Tibial artery (tissue), 4 donors: Measurements from ENCODE around the gene RALA.
"Not testable (repeated sequence)": the region's sequence is repeated elsewhere in the genome, so short reads cannot be mapped to it uniquely, and the experiment has no call there.

Source experiments
- DNase-seq, 2 donors: peaks; one replicate each; pipeline ENCODE4 v3.0.0-alpha.2; 2019
- H3K27ac ChIP-seq, 2 donors: fragments of 200-600 bp; sonication (generic) in 1 of 2; 1 replicate in 1 of 2; 2 replicates in 1 of 2; pipeline ENCODE4 v1.5.1; 2018 to 2019; ENCODE audit warnings: mild to moderate bottlenecking in 1 of 2
- H3K27me3 ChIP-seq, 2 donors: fragments of 200-600 bp; sonication (generic) in 1 of 2; one replicate each; pipeline versions ENCODE4 v1.5.1 to v1.6.0; 2016 to 2019
- H3K36me3 ChIP-seq, 3 donors: fragments of 200-600 bp; sonication (generic) in 2 of 3; one replicate each; pipeline ENCODE4 v1.5.1; 2016 to 2019; ENCODE audit warnings: mild to moderate bottlenecking in 2 of 3
- H3K4me1 ChIP-seq, 4 donors: fragments of 200-600 bp; sonication (generic) in 2 of 4; 1 replicate in 3 of 4; 2 replicates in 1 of 4; pipeline ENCODE4 v1.5.1; 2016 to 2019
- H3K4me3 ChIP-seq, 2 donors: fragments of 200-600 bp; sonication (generic) in 1 of 2; 1 replicate in 1 of 2; 2 replicates in 1 of 2; pipeline ENCODE4 v1.5.1; 2018 to 2019; ENCODE audit warnings: mild to moderate bottlenecking in 2 of 2
- H3K9me3 ChIP-seq, 3 donors: fragments of 200-600 bp; sonication (generic) in 1 of 3; one replicate each; pipeline ENCODE4 v1.5.1; 2016 to 2019
- CTCF ChIP-seq, 2 experiments: fragments of 200-600 bp in 1 of 2; fragments of 450-650 bp in 1 of 2; IDR thresholded peaks; one replicate each; pipeline ENCODE4 v1.5.1; 2017 to 2019; ENCODE audit warnings: antibody characterized with exemption in 2 of 2, mild to moderate bottlenecking in 1 of 2, moderate library complexity in 1 of 2
- intact Hi-C: fragments of 100-400 bp; cut with DNase I; formaldehyde crosslinking; loops from one replicate; pipeline ENCODE4 v1.15.0; 2023; ENCODE audit warnings: low total_unique reads

RALA gene

GRCh38 chr7:39674406-39674805, 51.0 kb downstream of the RALA start:
- H3K9me3 ChIP-seq = no peaks in the 10 kb centered on the region
- no peak for DNase-seq
- no peak overlapping the region for H3K4me3 ChIP-seq
- TF ChIP-seq CTCF (IDR thresholded peaks at IDR 0.05) = no peak
- intact Hi-C loops = no loop called here
- peaks cover 0 to 28% (median 4%) of the 10 kb centered on the region in 4 donors for H3K4me1 ChIP-seq
- no peaks in the 10 kb centered on the region for H3K27me3 ChIP-seq
- peak overlapping the region; percentile 49 to 58 for H3K27ac ChIP-seq
- no peaks in the 10 kb centered on the region for H3K36me3 ChIP-seq

- no peaks in the 10 kb centered on the region for H3K27me3 ChIP-seq
- no peak for TF ChIP-seq CTCF (IDR thresholded peaks at IDR 0.05)
- H3K4me3 ChIP-seq = no peak overlapping the region
- intact Hi-C loops = no loop called here
- no peaks in the 10 kb centered on the region for H3K36me3 ChIP-seq
- H3K4me1 ChIP-seq = peaks cover 0 to 28% (median 4%) of the 10 kb centered on the region in 4 donors
- DNase-seq = no peak
- H3K27ac ChIP-seq = no peak overlapping the region
- no peaks in the 10 kb centered on the region for H3K9me3 ChIP-seq
These were observed 53.0 kb downstream of the RALA start for GRCh38 chr7:39676346-39676745.

DNA sequence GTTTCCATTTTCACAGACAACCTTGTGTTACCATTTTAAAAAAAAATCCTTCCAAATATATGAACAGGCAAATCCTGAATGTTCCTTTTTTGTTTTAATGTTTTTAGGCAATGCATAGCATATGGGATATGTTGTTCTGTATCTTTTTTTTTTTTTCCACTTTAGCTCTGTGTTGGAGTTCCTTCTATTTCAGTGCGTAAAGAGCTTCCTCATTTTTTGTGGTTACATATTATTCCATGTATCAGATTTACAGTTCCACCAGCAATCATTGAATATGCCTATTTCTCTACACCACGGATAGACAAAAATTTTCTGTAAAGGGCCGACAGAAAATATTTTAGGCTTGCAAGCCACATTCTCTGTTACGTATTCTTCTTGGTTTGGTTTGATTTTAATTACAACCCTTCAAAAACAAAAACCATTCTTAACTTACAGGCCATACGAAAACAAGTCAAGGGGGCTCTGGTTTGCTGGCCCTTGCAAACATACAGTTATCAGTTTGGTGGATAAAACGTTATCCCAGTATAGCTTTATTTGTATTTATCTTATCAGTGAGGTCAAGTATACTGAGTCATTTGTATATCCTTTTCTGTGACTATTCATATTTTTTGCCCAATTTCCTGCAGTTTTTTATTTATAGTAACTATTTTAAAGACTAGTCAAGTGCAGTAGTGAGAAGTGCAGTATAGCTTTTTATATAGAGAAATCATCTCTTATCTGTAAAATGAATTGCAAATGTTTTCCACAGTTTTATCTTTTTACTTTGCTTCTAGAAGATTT, 55.7 kb downstream of the RALA start:
- intact Hi-C loops = no loop called here
- TF ChIP-seq CTCF (IDR thresholded peaks at IDR 0.05) = no peak
- H3K9me3 ChIP-seq = no peaks in the 10 kb centered on the region
- no peak overlapping the region for H3K27ac ChIP-seq
- no peak for DNase-seq
- H3K4me1 ChIP-seq = peaks cover 0 to 35% (median 14%) of the 10 kb centered on the region in 4 donors
- H3K27me3 ChIP-seq = no peaks in the 10 kb centered on the region
- H3K36me3 ChIP-seq = no peaks in the 10 kb centered on the region
- H3K4me3 ChIP-seq = no peak overlapping the region

GRCh38 chr7:39679874-39680273, 56.5 kb downstream of the RALA start:
- intact Hi-C loops = loop anchor here (10.0 kb wide), 1 partner anchor 65 kb away; no protein-coding TSS in a partner anchor
- peaks cover 0 to 28% (median 12%) of the 10 kb centered on the region in 4 donors for H3K4me1 ChIP-seq
- H3K9me3 ChIP-seq, H3K36me3 ChIP-seq, H3K27ac ChIP-seq, DNase-seq, H3K4me3 ChIP-seq, H3K27me3 ChIP-seq: not testable (repeated sequence)

GRCh38 chr7:39681887-39682441, 58.6 kb downstream of the RALA start:
- Histone ChIP-seq H3K4me3 (no peak overlapping the region), H3K27me3 (no peaks in the 10 kb centered on the region), H3K36me3 (no peaks in the 10 kb centered on the region), H3K4me1 (peaks cover 0 to 23% (median 11%) of the 10 kb centered on the region in 4 donors), H3K9me3 (no peaks in the 10 kb centered on the region), H3K27ac (no peak overlapping the region)
- intact Hi-C loops = loop anchor here (10.0 kb wide), 1 partner anchor 67 kb away; no protein-coding TSS in a partner anchor
- no peak for DNase-seq
- TF ChIP-seq CTCF (IDR thresholded peaks at IDR 0.05) = no peak

DNA sequence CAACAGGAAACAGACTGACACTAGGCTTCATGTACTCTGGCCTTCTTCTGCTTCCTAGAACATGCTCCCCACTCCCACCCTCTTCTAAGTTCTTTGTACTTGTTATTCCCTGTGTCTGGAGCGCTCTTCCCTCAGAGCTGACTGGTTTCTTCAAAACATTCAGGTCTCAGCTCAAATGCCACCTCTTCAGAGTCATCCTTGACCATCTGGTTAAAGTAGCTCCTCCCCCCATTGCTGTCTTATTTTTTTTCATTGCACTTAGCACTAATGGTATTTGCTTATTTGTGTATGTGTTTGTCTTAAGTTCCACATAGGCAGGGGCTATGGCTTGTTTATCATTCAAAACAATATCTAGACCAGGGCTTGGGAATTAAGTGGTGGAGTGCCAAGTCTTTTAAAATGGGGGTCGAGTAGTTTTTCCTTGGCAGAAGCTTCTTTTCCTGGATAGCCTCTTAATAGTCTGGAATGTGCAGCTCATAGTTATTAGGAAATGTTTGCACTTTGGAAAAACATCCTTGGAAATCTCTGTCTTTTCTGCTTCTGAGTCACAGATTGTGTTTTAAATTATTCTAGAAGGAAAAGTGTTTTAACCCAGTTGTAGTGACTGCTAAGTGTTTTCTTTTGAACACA, 60.0 kb downstream of the RALA start:
- peaks cover 0 to 7% (median under 1%) of the 10 kb centered on the region in 3 donors for H3K36me3 ChIP-seq
- H3K4me1 ChIP-seq = peaks cover 0 to 23% (median 11%) of the 10 kb centered on the region in 4 donors
- H3K4me3 ChIP-seq = no peak overlapping the region
- intact Hi-C loops = loop anchor here (10.0 kb wide), 1 partner anchor 69 kb away; no protein-coding TSS in a partner anchor
- H3K27me3 ChIP-seq = no peaks in the 10 kb centered on the region
- TF ChIP-seq CTCF (IDR thresholded peaks at IDR 0.05) = no peak
- H3K9me3 ChIP-seq = no peaks in the 10 kb centered on the region
- H3K27ac ChIP-seq = no peak overlapping the region
- no peak for DNase-seq
